Left lung (tissue), 10 donors: ENCODE measurements around the gene PPM1F. TPM values are rescaled to one million over a fixed set of nuclear protein-coding genes. Genes with fewer than 3 reads are reported as not detected.

Experiments
- ATAC-seq: fragments of 200-7000 bp; cut with Tn5 transposase; one replicate; pipeline ENCODE4 v1.9.1; 2020; ENCODE audit warnings: moderate library complexity
- DNase-seq, 4 donors: peaks; one replicate each; pipeline ENCODE4 v3.0.0-alpha.2; 2013 to 2020
- H3K27ac ChIP-seq, 2 donors: fragments of 200-600 bp; sonication (generic) in 1 of 2; one replicate each; pipeline versions ENCODE4 v1.5.0 to v1.8.0; 2020 to 2021
- H3K27me3 ChIP-seq, 2 donors: fragments of 200-600 bp; sonication (generic) in 1 of 2; one replicate each; pipeline versions ENCODE4 v1.5.0 to v1.8.0; 2020 to 2021
- H3K36me3 ChIP-seq, 2 donors: fragments of 200-600 bp; sonication (generic) in 1 of 2; one replicate each; pipeline versions ENCODE4 v1.5.0 to v1.8.0; 2020 to 2021
- H3K4me1 ChIP-seq, 2 donors: fragments of 200-600 bp; one replicate each; pipeline ENCODE4 v1.8.0; 2021
- H3K4me3 ChIP-seq, 2 donors: fragments of 200-600 bp; sonication (generic) in 1 of 2; one replicate each; pipeline versions ENCODE4 v1.5.0 to v1.8.0; 2020 to 2021; ENCODE audit warnings: mild to moderate bottlenecking in 1 of 2
- H3K9me3 ChIP-seq, 2 donors: fragments of 200-600 bp; sonication (generic) in 1 of 2; one replicate each; pipeline versions ENCODE4 v1.5.0 to v1.8.0; 2020 to 2021
- intact Hi-C, 2 donors: fragments of 100-400 bp; cut with DNase I; formaldehyde crosslinking; loops; one replicate each; pipeline versions ENCODE4 v1.11.2 to v1.14.2; 2022
- polyA plus RNA-seq, 6 donors: library from polyadenylated mRNA; unstranded; fragments of 120-200 nt; gene quantifications; one replicate each; pipeline ENCODE4 v1.2.1, GENCODE V29; 2013; ENCODE audit not compliant: insufficient read length in 6 of 6
- total RNA-seq, 2 donors: library from RNA; stranded (reverse); fragmentation: NEBNext Ultra II Directional; extraction: Animal tissue kit (Norgen Biotek cat#: 25700); gene quantifications; one replicate each; pipeline ENCODE4 v1.2.1, GENCODE V29; 2021
- TF ChIP-seq, protein P1 (sequence below), 2 donors: fragments of 200-600 bp; sonication (generic) in 1 of 2; IDR thresholded peaks; one replicate each; pipeline versions ENCODE4 v1.5.0 to v1.8.0; 2021; ENCODE audit warnings: antibody characterized with exemption in 2 of 2
- donor health status: DM: no; HTN: yes; CAD: no.
- donor health status: DM: no; HTN: no; CAD: no.

PPM1F gene
- total and polyA plus RNA-seq, 8 donors: 31.0 to 60.0 (median 51.3) TPM

DNA sequence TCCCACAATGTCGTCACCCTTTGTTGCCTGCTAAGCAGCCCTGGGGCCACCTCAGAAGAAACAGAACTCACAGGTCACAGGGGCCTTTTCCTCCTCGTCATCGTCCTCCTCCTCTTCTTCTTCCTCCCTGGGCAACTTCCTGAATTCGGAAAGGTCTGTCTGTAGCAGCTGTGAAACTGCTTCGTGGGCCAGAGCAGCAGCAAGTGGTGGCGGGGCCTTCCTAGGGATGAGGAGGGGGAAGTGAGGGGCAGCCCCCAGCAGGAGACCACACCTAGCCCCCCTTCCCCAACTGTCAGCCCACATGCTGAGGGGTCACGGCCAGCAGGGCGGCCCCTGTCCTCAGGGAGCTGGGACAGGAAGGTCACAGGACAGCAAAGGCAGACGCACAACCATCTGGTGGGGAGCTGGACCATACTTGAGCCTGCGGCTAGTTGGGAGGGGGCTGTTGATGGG is 13.2 kb downstream of the PPM1F start:
- no peaks in the 10 kb centered on the region for H3K9me3 ChIP-seq
- intact Hi-C loops: loop anchor here in 1 of 2 donors (10.0 kb wide), 1 partner anchor 225 kb away; no protein-coding TSS in a partner anchor
- TF ChIP-seq, protein P1, sequence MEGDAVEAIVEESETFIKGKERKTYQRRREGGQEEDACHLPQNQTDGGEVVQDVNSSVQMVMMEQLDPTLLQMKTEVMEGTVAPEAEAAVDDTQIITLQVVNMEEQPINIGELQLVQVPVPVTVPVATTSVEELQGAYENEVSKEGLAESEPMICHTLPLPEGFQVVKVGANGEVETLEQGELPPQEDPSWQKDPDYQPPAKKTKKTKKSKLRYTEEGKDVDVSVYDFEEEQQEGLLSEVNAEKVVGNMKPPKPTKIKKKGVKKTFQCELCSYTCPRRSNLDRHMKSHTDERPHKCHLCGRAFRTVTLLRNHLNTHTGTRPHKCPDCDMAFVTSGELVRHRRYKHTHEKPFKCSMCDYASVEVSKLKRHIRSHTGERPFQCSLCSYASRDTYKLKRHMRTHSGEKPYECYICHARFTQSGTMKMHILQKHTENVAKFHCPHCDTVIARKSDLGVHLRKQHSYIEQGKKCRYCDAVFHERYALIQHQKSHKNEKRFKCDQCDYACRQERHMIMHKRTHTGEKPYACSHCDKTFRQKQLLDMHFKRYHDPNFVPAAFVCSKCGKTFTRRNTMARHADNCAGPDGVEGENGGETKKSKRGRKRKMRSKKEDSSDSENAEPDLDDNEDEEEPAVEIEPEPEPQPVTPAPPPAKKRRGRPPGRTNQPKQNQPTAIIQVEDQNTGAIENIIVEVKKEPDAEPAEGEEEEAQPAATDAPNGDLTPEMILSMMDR (IDR thresholded peaks at IDR 0.05): no peak
- H3K36me3 ChIP-seq: peaks cover 0 to 30% of the 10 kb centered on the region in 2 donors
- peaks cover 35 to 92% of the 10 kb centered on the region in 2 donors for H3K4me1 ChIP-seq
- no peaks in the 10 kb centered on the region for H3K27me3 ChIP-seq
- peak overlapping the region in 1 of 2 donors; percentile 1 for H3K4me3 ChIP-seq
- ATAC-seq (no peak), DNase-seq (peak in 2 of 4 donors; percentile 56 to 80)
- peak overlapping the region; percentile 96 to 98 for H3K27ac ChIP-seq

DNA sequence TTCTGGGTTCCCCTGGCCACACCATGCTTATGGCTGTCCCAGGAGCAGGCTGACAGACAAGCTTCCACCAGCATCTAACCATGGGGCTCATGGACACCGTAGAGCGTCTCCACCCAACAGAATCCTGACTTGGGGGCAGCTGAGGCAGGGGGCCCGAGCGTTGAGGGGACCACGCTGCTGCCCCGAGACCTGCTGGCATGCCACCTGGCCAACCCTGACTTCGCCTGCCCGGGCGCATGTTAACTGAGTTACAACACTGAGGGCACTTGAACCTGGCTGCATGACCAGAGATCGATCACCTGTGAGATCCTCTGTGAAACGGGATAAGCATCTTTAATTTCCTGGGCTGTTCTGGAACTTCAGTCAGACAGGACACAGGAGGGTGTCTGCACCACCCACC is 13.7 kb downstream of the PPM1F start:
- H3K4me3 ChIP-seq: peak overlapping the region in 1 of 2 donors; percentile 1
- peaks cover 35 to 86% of the 10 kb centered on the region in 2 donors for H3K4me1 ChIP-seq
- H3K36me3 ChIP-seq: peaks cover 0 to 30% of the 10 kb centered on the region in 2 donors
- no peaks in the 10 kb centered on the region for H3K9me3 ChIP-seq
- ATAC-seq (no peak), DNase-seq (peak in 1 of 4 donors; percentile 78)
- no peaks in the 10 kb centered on the region for H3K27me3 ChIP-seq
- TF ChIP-seq, protein P1 (IDR thresholded peaks at IDR 0.05): no peak
- intact Hi-C loops: loop anchor here in 1 of 2 donors (10.0 kb wide), 1 partner anchor 224 kb away; no protein-coding TSS in a partner anchor
- H3K27ac ChIP-seq: peak overlapping the region; percentile 96 to 98

DNA sequence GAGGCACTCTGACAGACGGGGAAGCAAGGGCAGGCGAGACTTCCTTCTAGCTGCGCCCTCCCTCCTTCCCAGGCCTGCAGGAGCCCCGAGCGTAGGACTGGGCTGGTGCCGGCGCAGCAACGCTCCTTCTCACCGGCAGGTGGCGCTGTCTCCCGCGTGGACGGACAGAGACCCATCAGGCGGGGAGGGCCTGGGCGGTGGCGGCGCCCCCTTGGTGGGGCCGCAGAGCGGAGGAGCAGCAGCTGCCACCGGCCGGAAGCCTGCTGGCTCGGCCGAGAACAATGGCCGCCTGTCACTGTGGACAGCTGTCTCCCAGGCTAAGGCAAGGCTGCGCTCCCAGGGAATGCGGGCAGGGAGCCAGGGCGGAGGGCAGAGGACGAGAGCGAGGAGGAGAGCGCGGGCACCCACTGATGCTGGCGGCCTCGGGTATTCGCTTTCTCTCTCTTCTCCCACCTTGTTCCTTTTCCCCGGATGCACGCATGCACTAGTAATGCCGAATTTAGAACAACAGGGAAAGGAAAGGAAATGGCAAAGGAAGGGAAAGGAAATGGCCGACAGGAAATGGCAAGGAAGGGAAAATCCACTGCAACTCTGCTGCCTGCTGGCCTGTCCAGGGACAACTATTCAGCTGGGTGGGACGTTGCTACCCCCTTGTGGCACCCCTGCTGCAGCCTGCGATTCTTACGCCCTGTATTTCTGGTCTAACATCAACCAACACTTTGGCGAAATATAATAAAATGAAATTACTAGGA is 14.4 kb downstream of the PPM1F start:
- Histone ChIP-seq H3K4me1 (peaks cover 35 to 79% of the 10 kb centered on the region in 2 donors), H3K9me3 (no peaks in the 10 kb centered on the region), H3K4me3 (peak overlapping the region; percentile 45 to 48), H3K27me3 (no peaks in the 10 kb centered on the region), H3K27ac (peak overlapping the region; percentile 96 to 98), H3K36me3 (peaks cover 0 to 30% of the 10 kb centered on the region in 2 donors)
- TF ChIP-seq, protein P1 (IDR thresholded peaks at IDR 0.05): peak; percentile 100
- intact Hi-C loops: loop anchor here in 1 of 2 donors (10.0 kb wide), 1 partner anchor 223 kb away; no protein-coding TSS in a partner anchor
- ATAC-seq: peak; percentile 94
- DNase-seq: peak; percentile 94 to 99 (median 96)

DNA sequence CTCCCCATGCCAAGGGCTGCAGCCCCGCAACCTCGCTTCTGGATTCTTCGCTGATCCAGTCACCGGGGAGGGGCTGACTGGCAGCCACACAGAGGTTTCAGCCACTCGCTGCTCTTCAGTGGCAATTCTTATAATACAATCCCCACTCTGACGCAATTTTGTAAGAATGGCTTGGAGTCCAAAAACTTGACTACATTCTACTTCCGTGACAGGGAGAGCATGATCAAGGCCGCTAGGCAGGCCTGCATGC is 14.9 kb downstream of the PPM1F start:
- no peaks in the 10 kb centered on the region for H3K27me3 ChIP-seq
- peak overlapping the region; percentile 96 to 98 for H3K27ac ChIP-seq
- H3K36me3 ChIP-seq: peaks cover 0 to 35% of the 10 kb centered on the region in 2 donors
- TF ChIP-seq, protein P1 (IDR thresholded peaks at IDR 0.05): no peak
- intact Hi-C loops: loop anchor here in 1 of 2 donors (10.0 kb wide), 1 partner anchor 223 kb away; no protein-coding TSS in a partner anchor
- peak in 1 of 4 donors; percentile 88 for DNase-seq
- H3K4me3 ChIP-seq: peak overlapping the region; percentile 45 to 48
- H3K4me1 ChIP-seq: peaks cover 35 to 74% of the 10 kb centered on the region in 2 donors
- H3K9me3 ChIP-seq: no peaks in the 10 kb centered on the region
- peak; percentile 65 for ATAC-seq
